Panc1 (cell line): ENCODE data around the gene PHEX.

Experiments used
- POLR2AphosphoS5 ChIP-seq: IDR thresholded peaks from 2 replicates; pipeline ENCODE4 v1.6.1; 2012; ENCODE audit warnings: mild to moderate bottlenecking, low read depth, low read length, moderate library complexity
- SIN3A ChIP-seq: IDR thresholded peaks from 2 replicates; pipeline ENCODE4 v1.6.1; 2012; ENCODE audit warnings: low read depth, mild to moderate bottlenecking, low read length, moderate library complexity, borderline replicate concordance; ENCODE audit not compliant: insufficient read depth
- TF ChIP-seq, protein P1 (sequence below): fragments of 450-650 bp; IDR thresholded peaks from 2 replicates; pipeline ENCODE4 v1.5.1; 2017; ENCODE audit warnings: mild to moderate bottlenecking
- TF ChIP-seq, protein P2 (sequence below), 2 experiments: IDR thresholded peaks; 2 replicates each; pipeline ENCODE4 v1.6.1; 2011 to 2012; ENCODE audit warnings: low read depth in 2 of 2, control low read depth in 1 of 2, low read length in 1 of 2, mild to moderate bottlenecking in 1 of 2, moderate library complexity in 1 of 2; ENCODE audit not compliant: insufficient read depth in 1 of 2

GRCh38 chrX:22035236-22035635, 3.1 kb downstream of the PHEX start:
- TF ChIP-seq POLR2AphosphoS5 (no peak), SIN3A (no peak)
- TF ChIP-seq, protein P1, sequence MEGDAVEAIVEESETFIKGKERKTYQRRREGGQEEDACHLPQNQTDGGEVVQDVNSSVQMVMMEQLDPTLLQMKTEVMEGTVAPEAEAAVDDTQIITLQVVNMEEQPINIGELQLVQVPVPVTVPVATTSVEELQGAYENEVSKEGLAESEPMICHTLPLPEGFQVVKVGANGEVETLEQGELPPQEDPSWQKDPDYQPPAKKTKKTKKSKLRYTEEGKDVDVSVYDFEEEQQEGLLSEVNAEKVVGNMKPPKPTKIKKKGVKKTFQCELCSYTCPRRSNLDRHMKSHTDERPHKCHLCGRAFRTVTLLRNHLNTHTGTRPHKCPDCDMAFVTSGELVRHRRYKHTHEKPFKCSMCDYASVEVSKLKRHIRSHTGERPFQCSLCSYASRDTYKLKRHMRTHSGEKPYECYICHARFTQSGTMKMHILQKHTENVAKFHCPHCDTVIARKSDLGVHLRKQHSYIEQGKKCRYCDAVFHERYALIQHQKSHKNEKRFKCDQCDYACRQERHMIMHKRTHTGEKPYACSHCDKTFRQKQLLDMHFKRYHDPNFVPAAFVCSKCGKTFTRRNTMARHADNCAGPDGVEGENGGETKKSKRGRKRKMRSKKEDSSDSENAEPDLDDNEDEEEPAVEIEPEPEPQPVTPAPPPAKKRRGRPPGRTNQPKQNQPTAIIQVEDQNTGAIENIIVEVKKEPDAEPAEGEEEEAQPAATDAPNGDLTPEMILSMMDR: no peak
- TF ChIP-seq, protein P2, sequence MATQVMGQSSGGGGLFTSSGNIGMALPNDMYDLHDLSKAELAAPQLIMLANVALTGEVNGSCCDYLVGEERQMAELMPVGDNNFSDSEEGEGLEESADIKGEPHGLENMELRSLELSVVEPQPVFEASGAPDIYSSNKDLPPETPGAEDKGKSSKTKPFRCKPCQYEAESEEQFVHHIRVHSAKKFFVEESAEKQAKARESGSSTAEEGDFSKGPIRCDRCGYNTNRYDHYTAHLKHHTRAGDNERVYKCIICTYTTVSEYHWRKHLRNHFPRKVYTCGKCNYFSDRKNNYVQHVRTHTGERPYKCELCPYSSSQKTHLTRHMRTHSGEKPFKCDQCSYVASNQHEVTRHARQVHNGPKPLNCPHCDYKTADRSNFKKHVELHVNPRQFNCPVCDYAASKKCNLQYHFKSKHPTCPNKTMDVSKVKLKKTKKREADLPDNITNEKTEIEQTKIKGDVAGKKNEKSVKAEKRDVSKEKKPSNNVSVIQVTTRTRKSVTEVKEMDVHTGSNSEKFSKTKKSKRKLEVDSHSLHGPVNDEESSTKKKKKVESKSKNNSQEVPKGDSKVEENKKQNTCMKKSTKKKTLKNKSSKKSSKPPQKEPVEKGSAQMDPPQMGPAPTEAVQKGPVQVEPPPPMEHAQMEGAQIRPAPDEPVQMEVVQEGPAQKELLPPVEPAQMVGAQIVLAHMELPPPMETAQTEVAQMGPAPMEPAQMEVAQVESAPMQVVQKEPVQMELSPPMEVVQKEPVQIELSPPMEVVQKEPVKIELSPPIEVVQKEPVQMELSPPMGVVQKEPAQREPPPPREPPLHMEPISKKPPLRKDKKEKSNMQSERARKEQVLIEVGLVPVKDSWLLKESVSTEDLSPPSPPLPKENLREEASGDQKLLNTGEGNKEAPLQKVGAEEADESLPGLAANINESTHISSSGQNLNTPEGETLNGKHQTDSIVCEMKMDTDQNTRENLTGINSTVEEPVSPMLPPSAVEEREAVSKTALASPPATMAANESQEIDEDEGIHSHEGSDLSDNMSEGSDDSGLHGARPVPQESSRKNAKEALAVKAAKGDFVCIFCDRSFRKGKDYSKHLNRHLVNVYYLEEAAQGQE (IDR thresholded peaks at IDR 0.05; ENCODE audit: insufficient read depth in 1 of 2, low read depth in 2 of 2, low read length in 1 of 2): no peak
